HG03520 (cell line): ENCODE results near the gene FRMD5.
"Not testable (repeated sequence)": the region's sequence is repeated elsewhere in the genome, so short reads cannot be mapped to it uniquely, and the experiment has no call there.

ENCODE experiments used
- ATAC-seq: cut with Tn5 transposase; IDR thresholded peaks from one replicate; pipeline ENCODE4 v1.9.1; 2021; ENCODE audit warnings: mild to moderate bottlenecking, moderate library complexity; ENCODE audit not compliant: unreplicated experiment

FRMD5 gene

GRCh38 chr15:43867096-43867495 is 328.0 kb downstream of the FRMD5 start:
- ATAC-seq, result no peak

GRCh38 chr15:43866636-43867035 is 328.4 kb downstream of the FRMD5 start:
- ATAC-seq, result not testable (repeated sequence)

GRCh38 chr15:43859546-43859945 is 335.5 kb downstream of the FRMD5 start:
- ATAC-seq, result no peak

- no peak for ATAC-seq
These were observed 340.3 kb downstream of the FRMD5 start for GRCh38 chr15:43854801-43855200.

GRCh38 chr15:43852607-43853006 is 342.5 kb downstream of the FRMD5 start:
- ATAC-seq, result no peak

- no peak for ATAC-seq
These were observed 343.8 kb downstream of the FRMD5 start for GRCh38 chr15:43851251-43851650.

- no peak for ATAC-seq
These were observed 349.6 kb downstream of the FRMD5 start for GRCh38 chr15:43845421-43845820.

- ATAC-seq, result not testable (repeated sequence)
These were observed 362.6 kb downstream of the FRMD5 start for GRCh38 chr15:43832485-43832884.

- ATAC-seq, result not testable (repeated sequence)
These were observed 363.5 kb downstream of the FRMD5 start for GRCh38 chr15:43831519-43832052.

- ATAC-seq, result not testable (repeated sequence)
These were observed 364.3 kb downstream of the FRMD5 start for GRCh38 chr15:43830691-43831275.

- not testable (repeated sequence) for ATAC-seq
These were observed 365.0 kb downstream of the FRMD5 start for GRCh38 chr15:43829951-43830540.

- no peak for ATAC-seq
These were observed 366.9 kb downstream of the FRMD5 start for GRCh38 chr15:43828061-43828657.

GRCh38 chr15:43826508-43827341 is 368.3 kb downstream of the FRMD5 start, which contains the start of gene WDR76:
Gene WDR76 (plus strand): TSS chr15:43827002. CDS start chr15:43827033, 31 bp downstream.
- ATAC-seq, result peak; percentile 45

GRCh38 chr15:43826029-43826507 is 369.0 kb downstream of the FRMD5 start:
- ATAC-seq, result no peak

- not testable (repeated sequence) for ATAC-seq
These were observed 369.8 kb downstream of the FRMD5 start for GRCh38 chr15:43825305-43825704.

- ATAC-seq, result peak; percentile 64
These were observed 370.5 kb downstream of the FRMD5 start, which contains the start of gene MFAP1 for GRCh38 chr15:43824302-43825246. Gene MFAP1 (minus strand): TSS chr15:43824690. CDS start chr15:43824569, 121 bp downstream.

- ATAC-seq, result no peak
These were observed 373.6 kb downstream of the FRMD5 start for GRCh38 chr15:43821505-43821904.
